GM21390 (cell line): ENCODE results near the gene DCST2.

Experiments used
- ATAC-seq: cut with Tn5 transposase; IDR thresholded peaks from one replicate; pipeline ENCODE4 v1.9.1; 2021; ENCODE audit not compliant: unreplicated experiment

DCST2 gene

GRCh38 chr1:155012026-155012546, 21.5 kb downstream of the DCST2 start:
- ATAC-seq = no peak

GRCh38 chr1:155011437-155012025, 22.1 kb downstream of the DCST2 start:
- ATAC-seq = no peak

DNA sequence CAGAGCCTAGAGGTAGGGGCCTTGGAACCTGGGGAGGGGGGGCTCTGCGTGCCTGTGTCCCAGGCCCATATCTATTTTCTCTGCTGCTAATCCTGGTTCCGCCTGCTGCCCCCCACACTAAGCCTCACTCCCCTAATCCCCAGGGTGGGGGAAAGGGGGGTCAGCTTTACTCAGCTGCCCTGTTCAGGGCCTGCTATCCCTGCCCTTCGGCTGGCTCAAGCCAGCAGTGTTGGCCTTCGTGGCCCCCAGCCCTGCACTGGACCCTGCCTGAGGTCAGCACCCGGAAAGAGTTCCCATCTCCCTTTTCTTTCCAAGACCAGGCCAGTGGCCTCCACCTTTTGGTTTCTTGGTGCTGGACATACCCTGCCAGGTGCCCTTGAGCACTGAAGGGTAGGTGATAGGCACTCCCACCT, 22.6 kb downstream of the DCST2 start:
- no peak for ATAC-seq

DNA sequence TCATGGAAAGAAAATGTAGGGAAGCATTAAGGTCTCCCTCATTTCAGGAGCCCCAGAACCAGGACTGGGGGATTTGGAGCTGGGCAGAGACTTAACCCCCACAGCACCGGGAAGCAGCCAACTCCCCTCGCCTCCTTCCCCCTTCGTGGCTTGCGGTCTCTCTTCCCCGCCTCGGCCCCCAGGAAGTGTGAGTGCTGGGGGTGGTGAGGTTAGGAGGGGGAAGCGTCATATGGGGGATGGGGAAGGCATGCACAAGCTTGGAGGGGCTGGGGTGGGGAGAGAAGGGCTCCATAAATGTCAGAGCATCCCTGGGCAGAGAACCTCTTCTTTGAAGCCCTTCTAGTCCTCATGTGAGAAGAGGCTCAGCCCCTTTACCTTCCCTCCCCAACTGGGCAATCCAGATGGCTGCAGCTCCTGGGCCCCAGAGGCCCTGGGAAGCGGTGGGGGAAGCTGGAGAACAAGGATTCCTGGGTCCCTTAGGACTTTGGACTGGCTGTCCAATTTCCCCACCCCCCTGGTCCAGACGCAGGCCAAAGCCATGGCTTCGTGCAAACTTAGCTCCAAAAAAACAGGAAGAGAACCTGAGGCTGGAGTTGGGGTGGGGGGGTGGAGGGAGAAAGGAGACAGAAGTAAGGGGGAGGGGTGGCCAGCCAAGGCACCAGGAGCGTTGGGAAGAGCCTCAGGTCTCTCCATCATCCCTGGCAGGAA, 23.2 kb downstream of the DCST2 start:
- no peak for ATAC-seq

DNA sequence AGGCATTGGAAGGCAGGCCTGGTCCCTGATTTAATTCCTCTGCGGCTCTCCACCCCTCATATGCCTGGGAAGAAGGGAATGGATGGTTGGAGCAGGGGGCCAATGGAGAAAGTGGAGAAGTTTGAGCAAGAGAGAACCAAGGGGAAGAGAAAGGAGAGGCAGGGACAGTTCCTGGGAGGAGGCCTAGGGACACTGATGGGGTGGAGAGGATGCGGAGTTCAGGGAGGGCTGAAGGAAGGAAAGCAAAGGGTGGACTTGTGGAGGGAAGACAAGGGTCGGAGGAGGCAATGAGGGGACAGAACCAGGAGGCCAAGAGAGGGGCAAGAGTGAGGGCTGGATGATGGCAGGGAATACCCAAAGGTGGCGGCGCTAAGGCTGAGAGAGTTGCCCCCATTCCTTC, 23.8 kb downstream of the DCST2 start:
- no peak for ATAC-seq

- ATAC-seq = no peak
These were observed 24.3 kb downstream of the DCST2 start for GRCh38 chr1:155009221-155009711.

GRCh38 chr1:155008015-155008941, 25.3 kb downstream of the DCST2 start:
- ATAC-seq = no peak

GRCh38 chr1:155007251-155007828, 26.2 kb downstream of the DCST2 start:
- ATAC-seq = no peak

DNA sequence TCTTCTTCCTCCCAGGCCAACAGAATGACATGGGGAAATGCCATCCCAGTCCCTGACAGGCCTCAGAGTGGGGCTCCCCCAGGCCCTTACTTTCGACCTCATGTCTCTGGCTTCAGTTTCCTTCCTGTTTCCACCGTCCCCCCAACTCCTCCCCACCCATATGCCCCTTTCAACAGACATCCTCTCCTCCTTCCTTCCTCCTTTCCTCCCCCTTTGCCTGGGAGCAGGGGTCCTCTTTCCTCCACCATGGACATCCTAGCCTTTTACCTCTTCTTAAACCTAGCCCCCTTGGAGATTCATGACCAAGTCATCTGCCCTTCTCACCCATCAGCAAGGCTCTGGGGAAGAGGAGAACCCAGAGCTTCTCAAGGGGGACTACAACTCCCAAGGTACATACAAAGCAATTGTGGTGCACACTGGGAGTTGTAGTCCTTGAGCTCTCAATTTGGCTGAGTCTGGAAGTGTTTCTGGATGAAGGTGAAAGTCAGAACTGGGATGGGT, 26.9 kb downstream of the DCST2 start:
- ATAC-seq = no peak

DNA sequence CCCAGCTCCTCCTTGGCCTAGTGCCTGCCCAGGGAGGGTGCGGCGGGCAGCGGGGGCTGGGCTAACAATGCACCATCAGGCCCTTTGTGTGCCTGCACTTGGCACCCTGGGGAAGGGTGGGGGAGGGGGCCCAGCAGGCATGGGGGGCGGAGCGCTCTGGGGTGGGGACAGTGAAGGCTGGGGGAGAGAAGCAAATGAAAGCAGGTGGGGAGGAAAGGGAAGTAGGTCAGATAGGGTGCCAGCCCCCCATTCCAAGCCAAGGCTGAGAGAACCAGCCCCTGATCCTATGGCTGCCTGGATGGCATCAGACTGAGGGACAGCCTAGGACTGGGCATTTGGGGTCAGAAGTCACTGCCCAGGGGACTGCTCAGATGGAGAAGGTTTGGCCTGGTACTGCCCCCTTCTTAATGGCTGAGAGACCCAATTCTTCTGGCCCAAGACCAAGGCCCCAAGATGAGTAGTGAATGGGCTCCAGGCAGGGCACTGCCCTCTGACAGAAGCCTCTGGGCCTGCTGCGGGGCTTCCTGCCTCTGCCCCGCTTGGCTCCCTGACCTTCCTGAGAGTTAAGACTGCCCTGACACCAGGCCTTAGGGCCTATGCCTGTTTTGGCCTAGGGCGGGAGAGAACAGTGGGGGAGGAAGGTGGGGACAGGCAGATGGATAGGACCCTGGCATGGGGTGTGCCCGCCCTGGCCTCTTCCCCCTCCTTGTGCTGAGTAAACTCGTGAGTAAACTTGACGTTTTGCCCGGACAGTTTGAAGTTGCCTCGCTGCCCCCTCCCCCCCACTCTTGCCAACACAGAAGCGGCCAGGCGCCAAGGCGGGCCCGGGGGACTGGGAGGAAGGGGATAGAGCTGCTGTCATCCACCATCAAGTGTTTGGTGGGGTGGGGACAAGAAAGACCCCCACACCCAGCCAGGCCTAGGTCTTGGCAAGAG, 28.2 kb downstream of the DCST2 start:
- ATAC-seq = no peak

- ATAC-seq = no peak
These were observed 29.1 kb downstream of the DCST2 start for GRCh38 chr1:155004352-155005075.

DNA sequence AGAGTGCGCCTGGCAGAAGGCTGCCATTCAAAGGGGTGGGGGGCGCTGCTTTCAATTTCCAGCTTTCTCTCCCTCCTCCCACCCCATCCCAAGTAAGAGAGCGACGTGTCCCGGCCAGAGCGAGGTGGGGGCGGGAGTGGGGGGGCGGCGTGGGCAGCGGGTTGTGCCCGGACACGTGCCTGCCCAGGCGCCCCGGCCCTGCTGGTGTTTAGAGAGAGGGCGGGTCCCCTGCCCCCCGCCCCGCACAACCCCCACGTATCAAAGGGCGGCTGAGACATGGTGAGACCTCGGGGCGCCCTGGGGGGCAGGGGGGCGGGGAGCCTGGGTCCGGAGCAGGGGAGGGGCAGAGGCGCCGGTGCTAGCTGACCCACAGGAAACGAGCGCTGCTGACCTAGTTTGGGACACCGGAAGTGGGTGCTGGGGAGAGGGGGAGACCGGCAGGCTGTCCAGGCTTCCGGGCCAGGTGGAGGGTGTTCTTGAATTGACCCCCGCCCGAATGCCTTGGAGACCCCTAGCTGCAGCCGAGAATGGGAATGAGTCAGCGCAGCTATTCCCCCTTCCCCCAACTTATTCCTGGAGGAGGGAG, 29.7 kb downstream of the DCST2 start:
- no peak for ATAC-seq

DNA sequence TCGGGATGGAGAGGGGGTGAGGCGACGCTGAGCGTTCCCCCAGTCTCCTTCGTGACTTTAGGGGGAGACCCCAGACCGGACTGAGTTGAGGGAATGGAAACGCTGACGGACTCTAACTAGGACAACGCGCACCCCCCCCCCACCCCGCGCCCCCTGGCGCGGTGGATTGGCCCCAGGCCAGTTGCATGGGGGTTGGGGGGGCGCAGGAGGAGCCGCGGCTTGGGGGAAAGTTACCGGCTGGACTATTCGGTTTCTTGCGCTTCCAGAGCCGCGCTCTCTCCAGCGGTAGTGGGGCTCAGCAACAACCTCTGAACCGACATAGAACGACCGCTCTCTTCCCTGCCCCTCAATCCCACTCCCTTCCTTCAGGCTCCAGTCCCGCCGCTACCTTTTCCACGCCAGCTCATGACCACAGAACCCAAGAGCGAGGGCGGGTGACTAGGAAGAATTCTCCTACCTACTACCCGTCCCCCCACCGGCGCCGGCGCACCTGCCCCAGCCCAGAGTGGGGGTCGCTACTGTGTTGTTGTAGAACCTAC, 30.3 kb downstream of the DCST2 start:
- no peak for ATAC-seq

DNA sequence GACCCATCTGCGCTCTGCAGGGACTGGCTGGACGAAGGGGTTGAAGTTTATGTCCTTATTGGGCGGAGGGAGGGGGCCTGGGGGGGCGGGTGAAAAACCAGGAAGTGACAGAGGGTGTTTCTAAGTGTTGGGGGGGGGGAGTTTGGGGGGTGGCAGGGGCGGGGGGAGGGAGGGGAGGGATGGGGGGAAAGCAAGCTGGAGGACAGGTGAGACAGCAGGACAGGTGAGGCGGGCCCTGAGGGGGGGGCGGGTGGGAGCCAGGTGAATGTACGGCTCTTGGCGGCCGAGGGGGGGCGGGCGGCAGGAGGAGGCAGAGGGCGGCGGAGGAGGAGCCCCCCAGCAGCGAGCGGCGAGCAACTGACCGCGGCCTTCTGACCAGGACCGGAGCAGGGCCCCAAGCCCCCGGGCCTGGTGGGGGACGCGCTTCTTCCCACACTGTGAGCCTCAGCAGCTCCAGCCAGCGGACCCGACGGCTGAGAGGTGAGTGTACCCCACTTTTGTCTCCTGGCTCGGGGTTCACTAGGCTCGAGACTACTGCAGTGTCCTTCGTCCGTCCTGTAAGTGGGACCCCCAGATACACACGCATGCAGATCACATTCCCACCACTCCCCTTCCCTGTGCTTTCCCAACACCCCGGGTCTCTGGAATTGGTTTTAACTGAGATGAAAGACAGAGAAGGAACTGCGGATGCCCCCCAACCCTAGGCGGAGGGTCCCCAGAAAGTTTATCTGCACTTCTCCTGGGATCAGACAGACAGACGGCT, 30.9 kb downstream of the DCST2 start, which contains the start of gene ZBTB7B:
TSS of gene ZBTB7B (plus strand) at position 339 of the 763 bp plus-strand sequence. CDS start 11,859 bp downstream, outside the sequence.
- ATAC-seq = no peak

DNA sequence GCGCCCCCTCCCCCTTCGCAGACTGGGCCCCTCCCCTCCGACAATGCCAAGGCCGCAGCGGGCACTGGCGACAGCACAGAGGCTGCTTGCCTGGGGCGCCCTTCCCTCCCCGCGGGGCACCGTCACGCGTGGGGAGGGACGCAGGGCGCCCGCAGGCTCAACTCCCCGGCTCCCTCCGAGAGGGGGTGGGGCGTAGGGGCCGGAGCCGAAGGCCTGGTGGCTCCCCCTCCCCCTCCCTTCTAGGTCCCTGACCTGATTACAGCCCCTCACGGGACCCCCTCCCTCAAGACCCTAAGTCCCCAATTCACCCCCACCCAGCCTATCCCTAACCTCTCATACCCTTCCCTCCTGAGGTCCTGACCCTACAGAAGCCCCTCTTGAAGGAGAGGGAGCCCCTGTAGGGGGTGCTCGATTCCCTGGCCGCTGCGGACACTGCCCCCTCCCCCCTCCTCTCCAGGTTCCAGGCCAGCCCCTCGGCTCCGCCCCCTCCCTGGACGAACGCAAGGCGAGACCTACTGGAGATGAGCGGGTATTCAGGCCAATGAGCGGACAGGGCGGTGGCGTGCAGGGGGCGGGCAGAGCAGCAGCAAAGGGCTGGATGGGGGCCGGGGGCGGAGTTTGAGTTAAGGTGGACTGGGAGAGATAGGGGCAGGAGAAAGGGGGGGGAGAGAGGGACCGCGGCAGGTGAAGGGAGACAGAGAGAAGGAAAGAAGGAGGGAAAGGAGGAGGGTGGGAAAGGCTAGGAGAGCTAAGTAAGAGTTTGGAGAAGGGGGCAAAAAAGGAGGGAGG, 31.7 kb downstream of the DCST2 start:
- ATAC-seq = no peak

DNA sequence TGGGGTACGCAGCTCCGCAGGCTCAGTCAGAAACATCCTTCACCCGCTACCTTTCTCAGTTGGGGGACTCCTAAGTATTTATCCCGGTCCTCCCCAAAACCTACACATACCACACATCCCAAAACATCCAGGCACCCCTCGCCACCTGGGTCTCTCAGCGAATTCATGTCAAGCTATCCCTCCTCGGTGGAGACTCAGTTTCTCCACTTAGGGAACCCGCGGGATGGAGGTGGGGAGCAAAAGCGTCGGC, 32.2 kb downstream of the DCST2 start:
- no peak for ATAC-seq
